GM12891 (cell line): ENCODE results near the gene JOSD2.

Experiments
- PAX5 ChIP-seq: IDR thresholded peaks from 2 replicates; pipeline ENCODE4 v1.6.1; 2011; ENCODE audit warnings: low read length, moderate library complexity, mild to moderate bottlenecking; ENCODE audit not compliant: insufficient read depth, severe bottlenecking
- POLR2A ChIP-seq: IDR thresholded peaks from 2 replicates; pipeline ENCODE4 v1.6.1; 2011; ENCODE audit warnings: low read depth, low read length, control low read depth
- POLR2AphosphoS5 ChIP-seq: IDR thresholded peaks from 2 replicates; pipeline ENCODE4 v1.6.1; 2011; ENCODE audit warnings: low read depth, low read length, control low read depth
- POU2F2 ChIP-seq: IDR thresholded peaks from 2 replicates; pipeline ENCODE4 v1.6.1; 2011; ENCODE audit warnings: low read depth, mild to moderate bottlenecking, control low read depth, low read length, moderate library complexity
- SPI1 ChIP-seq: IDR thresholded peaks from 2 replicates; pipeline ENCODE4 v1.6.1; 2011; ENCODE audit warnings: low read depth, low read length, control low read depth
- TAF1 ChIP-seq: IDR thresholded peaks from 2 replicates; pipeline ENCODE4 v1.6.1; 2011; ENCODE audit warnings: low read depth, low read length, control low read depth

DNA sequence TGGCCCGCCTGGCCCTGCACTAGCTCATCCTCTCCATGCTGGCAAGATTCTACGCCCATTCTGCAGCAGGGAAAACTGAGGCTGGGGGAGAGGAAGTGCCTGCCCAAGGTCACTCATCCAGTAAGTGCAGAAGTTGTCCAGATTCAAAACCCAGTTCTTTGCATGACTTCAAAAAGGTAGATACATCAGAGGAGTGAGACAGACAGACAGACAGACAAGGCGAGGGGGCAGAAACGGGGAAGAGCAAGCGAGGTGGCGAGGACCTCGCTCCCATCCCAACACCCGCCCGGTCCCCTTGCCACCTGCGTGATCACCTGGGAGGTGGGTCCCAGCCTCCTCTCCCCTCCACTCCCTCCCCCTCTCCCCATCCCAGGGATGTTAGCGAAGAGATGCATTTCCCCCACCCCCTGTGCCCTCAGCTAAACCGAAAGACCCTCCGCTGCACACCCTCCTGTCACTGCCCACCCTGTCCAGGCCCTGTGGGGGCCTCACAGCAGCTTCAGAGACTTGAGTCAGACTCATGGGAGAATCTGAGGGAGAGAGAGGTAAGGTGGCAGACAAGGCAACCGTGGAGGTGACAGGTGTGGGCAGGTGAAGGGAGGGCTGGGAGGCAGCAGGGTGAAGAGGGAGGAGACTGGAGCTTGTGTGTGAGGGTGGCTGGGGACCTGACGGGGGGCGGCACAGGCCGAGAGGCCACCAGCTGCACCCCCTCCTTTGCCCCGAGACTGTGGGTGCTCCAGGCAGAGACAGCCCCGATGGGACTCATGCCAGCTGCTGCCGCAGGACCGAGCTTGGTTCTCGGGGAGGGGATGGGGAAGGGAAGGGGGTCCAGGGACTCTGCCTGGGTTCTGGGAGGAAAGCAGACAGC is 38.3 kb upstream of the JOSD2 start:
- TF ChIP-seq POLR2AphosphoS5, result no peak
- TF ChIP-seq TAF1, result no peak
- TF ChIP-seq POLR2A, result no peak
- no peak for TF ChIP-seq POU2F2
- no peak for TF ChIP-seq PAX5
- TF ChIP-seq SPI1, result no peak
